Measurements from ENCODE around the gene LXN.

LXN gene

GRCh38 chr3:158671821-158672214 lies 630 bp downstream of the LXN start:
- H3K4me3 ChIP-seq (ENCODE audit: low read depth, low read length): peak overlapping the region; percentile 67
- peak; percentile 2 for DNase-seq (ENCODE audit: low read depth)
- TF ChIP-seq CTCF (IDR thresholded peaks at IDR 0.05; ENCODE audit: insufficient read depth, low read depth, low read length, missing control alignments): no peak

GRCh38 chr3:158668506-158668905 lies 3.9 kb downstream of the LXN start:
- TF ChIP-seq CTCF (IDR thresholded peaks at IDR 0.05; ENCODE audit: insufficient read depth, low read depth, low read length, missing control alignments): no peak
- DNase-seq (ENCODE audit: low read depth): no peak
- no peak overlapping the region for H3K4me3 ChIP-seq (ENCODE audit: low read depth, low read length)

GRCh38 chr3:158666416-158666815 lies 6.0 kb downstream of the LXN start:
- no peak for DNase-seq (ENCODE audit: low read depth)
- no peak overlapping the region for H3K4me3 ChIP-seq (ENCODE audit: low read depth, low read length)
- TF ChIP-seq CTCF (IDR thresholded peaks at IDR 0.05; ENCODE audit: insufficient read depth, low read depth, low read length, missing control alignments): no peak

- no peak for TF ChIP-seq CTCF (IDR thresholded peaks at IDR 0.05; ENCODE audit: insufficient read depth, low read depth, low read length, missing control alignments)
- H3K4me3 ChIP-seq (ENCODE audit: low read depth, low read length): no peak overlapping the region
- no peak for DNase-seq (ENCODE audit: low read depth)
Measured at GRCh38 chr3:158663832-158664231, 8.6 kb downstream of the LXN start.

GRCh38 chr3:158663246-158663645 lies 9.2 kb downstream of the LXN start:
- H3K4me3 ChIP-seq (ENCODE audit: low read depth, low read length): no peak overlapping the region
- DNase-seq (ENCODE audit: low read depth): no peak
- no peak for TF ChIP-seq CTCF (IDR thresholded peaks at IDR 0.05; ENCODE audit: insufficient read depth, low read depth, low read length, missing control alignments)

- no peak for TF ChIP-seq CTCF (IDR thresholded peaks at IDR 0.05; ENCODE audit: insufficient read depth, low read depth, low read length, missing control alignments)
- DNase-seq (ENCODE audit: low read depth): no peak
- H3K4me3 ChIP-seq (ENCODE audit: low read depth, low read length): no peak overlapping the region
Measured at GRCh38 chr3:158660711-158661110, 11.7 kb downstream of the LXN start.

- peak; percentile 50 for DNase-seq (ENCODE audit: low read depth)
- peak; percentile 59 for TF ChIP-seq CTCF (IDR thresholded peaks at IDR 0.05; ENCODE audit: insufficient read depth, low read depth, low read length, missing control alignments)
- no peak overlapping the region for H3K4me3 ChIP-seq (ENCODE audit: low read depth, low read length)
Measured at GRCh38 chr3:158659454-158660237, 12.8 kb downstream of the LXN start.

Measured in GM12865 (cell line).